ENCODE results near the gene TRABD2A. TPM values are rescaled to one million over a fixed set of nuclear protein-coding genes. Genes with fewer than 3 reads are reported as not detected.

Gene TRABD2A
- total and polyA plus RNA-seq, 9 of the 15 experiments (the other 6 are each of a cell fraction or from before 2014, with no cell fraction given): 0.07 to 0.45 (median 0.25) TPM

GRCh38 chr2:84906108-84906899 lies 25.4 kb upstream of the TRABD2A start (continued):
- no peak for TF ChIP-seq CREB3 (tag; conservative IDR thresholded peaks at IDR 0.05; ENCODE audit: low read depth)
- peak; percentile 47; the same call in 1 of the 2 replicates for TF ChIP-seq ZNF740 (CRISPR knock-in tag; IDR thresholded peaks at IDR 0.05)
- no peak for TF ChIP-seq ZNF740 (tag; IDR thresholded peaks at IDR 0.05)
- no peak for TF ChIP-seq KLF6 (CRISPR knock-in tag; IDR thresholded peaks at IDR 0.05; ENCODE audit: borderline replicate concordance)
- no peak for TF ChIP-seq CBX2 (IDR thresholded peaks at IDR 0.05; ENCODE audit: insufficient read depth, low read length, poor library complexity, severe bottlenecking)
- TF ChIP-seq MCM5 (IDR thresholded peaks at IDR 0.05; ENCODE audit: low read depth): no peak
- TF ChIP-seq MLLT1 (IDR thresholded peaks at IDR 0.05): no peak
- no peak for TF ChIP-seq MAFF (IDR thresholded peaks at IDR 0.05; ENCODE audit: low read length)
- TF ChIP-seq LEF1 (IDR thresholded peaks at IDR 0.05): no peak
- no peak; a peak in 1 of 4 replicates for TF ChIP-seq MNT (conservative IDR thresholded peaks at IDR 0.05)
- TF ChIP-seq NFRKB (IDR thresholded peaks at IDR 0.05; ENCODE audit: low read depth): 0 out of 2 replicates have a peak, but pooled peaks have one; percentile 1
- TF ChIP-seq RBBP5 (IDR thresholded peaks at IDR 0.05; ENCODE audit: borderline replicate concordance, insufficient read depth, low read length, poor library complexity, severe bottlenecking): peak; percentile 26
- TF ChIP-seq ATF7 (IDR thresholded peaks at IDR 0.05): no peak
- TF ChIP-seq EZH2 (IDR thresholded peaks at IDR 0.05; ENCODE audit: borderline replicate concordance, low read depth, low read length): no peak
- peak; percentile 73 for TF ChIP-seq RBFOX2 (IDR thresholded peaks at IDR 0.05; ENCODE audit: low read depth, low read length)
- 0 out of 2 replicates have a peak, but pooled peaks have one; percentile 9 for TF ChIP-seq MYC (IDR thresholded peaks at IDR 0.05; ENCODE audit: low read depth, low read length)
- no peak for TF ChIP-seq MYC (CRISPR knock-in tag; IDR thresholded peaks at IDR 0.05; ENCODE audit: borderline replicate concordance, low read depth)
- TF ChIP-seq CHAMP1 (IDR thresholded peaks at IDR 0.05): no peak
- TF ChIP-seq HDAC2 (IDR thresholded peaks at IDR 0.05): no peak
